OCI-LY7 (cell line): ENCODE data around the gene SPEN.

Experiments
- CTCF ChIP-seq: fragments of 200-600 bp; sonication (generic); conservative IDR thresholded peaks from 2 replicates; pipeline ENCODE4 v1.5.1; 2014; ENCODE audit warnings: mild to moderate bottlenecking, antibody characterized with exemption, low read length, moderate library complexity, mixed read lengths
- EZH2phosphoT487 ChIP-seq: fragments of 200-600 bp; sonication (generic); IDR thresholded peaks from 2 replicates; pipeline ENCODE4 v1.6.1; 2018; ENCODE audit warnings: low read depth, borderline replicate concordance, mild to moderate bottlenecking, mixed run types, antibody characterized with exemption, low read length, moderate library complexity, mixed read lengths

GRCh38 chr1:15858672-15859372, 11.3 kb downstream of the SPEN start:
- TF ChIP-seq CTCF (no peak), EZH2phosphoT487 (no peak)
